NCI-H345 (cell line): Measurements from ENCODE around the gene PIK3R6.
"Not testable (repeated sequence)": the region's sequence is repeated elsewhere in the genome, so short reads cannot be mapped to it uniquely, and the experiment has no call there.

ENCODE experiments used
- DNase-seq: peaks from one replicate; lab custom pipeline; 2025; lab: John Stamatoyannopoulos, UW

The PIK3R6 gene

GRCh38 chr17:8893621-8894201 is 26.2 kb upstream of the PIK3R6 start:
- no peak for DNase-seq

DNA sequence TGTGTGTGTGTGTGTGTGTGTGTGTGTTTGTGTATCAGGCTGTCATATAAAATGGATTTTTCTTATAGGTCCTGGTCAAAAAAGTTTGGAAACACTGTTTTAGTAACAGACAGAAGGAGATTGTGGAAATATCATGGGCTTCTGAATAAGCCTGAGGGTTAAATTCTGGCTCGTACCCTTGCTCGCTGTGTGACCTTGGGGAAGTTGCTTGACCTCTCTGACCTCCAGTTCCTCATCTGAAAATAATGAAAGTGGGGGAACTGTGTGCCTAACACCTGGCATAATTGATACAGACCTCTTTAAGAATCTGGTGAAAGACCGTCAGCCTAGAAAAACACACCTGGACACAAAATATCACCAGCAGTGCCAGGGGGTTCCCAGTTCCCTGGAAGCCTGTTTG is 25.6 kb upstream of the PIK3R6 start:
- DNase-seq, result no peak

DNA sequence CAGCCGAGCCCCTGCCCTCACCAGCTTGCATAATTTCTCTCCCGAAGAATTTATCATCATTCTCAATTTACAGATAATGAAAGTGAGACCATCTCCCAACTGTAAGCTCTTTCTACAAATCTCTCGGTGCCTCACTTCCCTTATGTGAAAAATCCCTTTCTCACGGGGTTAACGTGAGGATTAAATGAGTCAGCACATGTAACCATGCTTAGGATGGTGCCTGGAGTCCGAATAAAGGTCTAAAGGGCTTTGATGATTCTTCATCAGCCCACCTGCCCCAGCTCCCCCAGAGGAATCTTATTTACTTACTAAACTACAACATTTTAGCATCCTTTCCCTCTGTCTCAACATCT is 24.8 kb upstream of the PIK3R6 start:
- no peak for DNase-seq

DNA sequence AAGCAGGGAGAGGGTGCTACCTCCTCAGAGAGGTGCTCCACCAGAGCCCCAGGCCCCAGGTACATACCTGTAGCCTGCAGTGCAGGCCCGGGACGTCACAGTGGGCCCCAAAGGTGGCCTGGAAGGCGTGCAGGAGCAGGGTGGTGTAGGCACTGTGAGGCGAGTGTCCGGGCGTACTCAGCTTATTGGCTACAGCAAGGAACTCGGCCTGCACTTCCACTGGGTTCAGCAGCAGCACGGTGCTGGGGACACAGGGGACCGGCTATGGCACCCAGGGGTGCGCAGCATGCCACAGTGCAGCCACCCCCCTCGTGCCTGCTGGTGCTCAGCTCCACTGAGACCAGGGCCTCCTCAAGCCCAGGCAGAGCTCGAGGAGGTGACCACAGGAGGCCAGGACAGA is 23.2 kb upstream of the PIK3R6 start:
- no peak for DNase-seq

DNA sequence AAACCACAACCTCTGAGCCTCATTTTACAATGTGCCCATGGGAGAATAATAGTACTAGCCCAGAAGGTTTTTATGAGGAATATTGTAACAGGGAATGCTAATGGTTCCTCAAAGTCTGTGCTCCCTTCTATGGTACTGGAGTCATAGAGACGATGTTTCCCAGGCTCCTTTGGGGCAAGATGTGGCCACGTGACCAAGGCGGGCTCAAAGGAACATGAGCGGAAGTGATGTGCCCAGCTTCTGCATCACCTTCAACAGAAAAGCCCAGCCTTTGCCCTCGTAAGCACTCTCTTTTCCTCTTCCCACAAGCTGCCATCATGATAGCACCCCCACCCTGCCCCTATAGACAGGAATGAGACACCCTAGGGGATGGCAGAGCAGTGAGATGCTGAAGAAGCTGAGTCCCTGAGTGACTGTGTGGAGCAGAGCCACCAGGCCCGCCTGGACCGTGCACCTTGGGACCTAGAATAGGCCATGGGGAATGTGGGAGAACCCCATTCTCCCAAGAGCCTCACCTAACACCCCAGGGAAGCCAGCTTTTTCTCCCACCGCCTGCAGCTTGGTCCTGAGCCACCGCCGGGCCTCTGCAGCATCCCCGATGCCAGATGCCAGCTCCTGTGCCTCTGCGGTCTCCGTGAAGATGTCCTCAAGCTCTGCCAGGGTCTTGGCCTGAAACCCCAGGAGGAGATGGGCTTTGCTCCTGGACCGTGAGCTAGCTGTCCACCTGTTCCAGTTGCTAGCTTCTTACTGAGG is 22.2 kb upstream of the PIK3R6 start:
- no peak for DNase-seq

GRCh38 chr17:8888704-8889302 is 21.3 kb upstream of the PIK3R6 start:
- DNase-seq, result no peak

- no peak for DNase-seq
Measured at GRCh38 chr17:8887834-8888703, 20.6 kb upstream of the PIK3R6 start.

- DNase-seq, result peak; percentile 28
Measured at GRCh38 chr17:8887301-8887700, 19.8 kb upstream of the PIK3R6 start.

DNA sequence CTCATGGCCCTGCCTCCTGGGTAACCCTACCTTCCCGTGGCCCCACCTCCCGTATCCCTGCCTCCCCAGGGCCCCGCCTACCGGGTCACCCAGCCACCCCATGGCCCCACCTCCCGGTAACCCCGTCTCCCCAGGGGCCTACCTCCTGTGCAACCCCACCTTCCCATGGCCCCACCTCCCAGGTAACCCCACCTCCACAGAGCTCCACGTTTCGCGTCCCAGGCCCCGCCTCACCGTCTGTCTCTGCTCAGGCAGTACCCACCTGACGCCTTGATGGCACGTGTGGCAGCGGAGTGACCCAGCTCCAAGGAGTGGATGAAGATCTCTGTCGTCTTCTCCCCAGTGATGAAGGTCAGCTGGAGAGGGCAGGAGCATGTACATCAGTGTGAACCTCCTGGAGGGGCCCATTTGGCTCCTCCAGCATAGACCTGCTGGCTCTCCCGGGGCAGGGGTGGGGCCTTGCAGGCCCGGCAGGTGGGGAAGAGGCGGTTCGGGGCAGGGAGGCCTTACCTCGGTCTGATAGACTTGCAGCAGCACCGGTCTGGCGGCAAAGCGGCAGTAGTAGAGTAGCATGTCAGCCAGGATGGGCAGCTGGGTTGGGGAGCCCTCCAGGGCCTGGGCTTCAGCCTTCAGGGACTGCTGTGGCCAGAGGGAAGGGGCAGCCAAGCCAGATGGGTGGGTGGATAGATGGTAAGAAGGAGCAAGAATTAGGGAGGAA is 18.7 kb upstream of the PIK3R6 start:
- DNase-seq, result no peak

DNA sequence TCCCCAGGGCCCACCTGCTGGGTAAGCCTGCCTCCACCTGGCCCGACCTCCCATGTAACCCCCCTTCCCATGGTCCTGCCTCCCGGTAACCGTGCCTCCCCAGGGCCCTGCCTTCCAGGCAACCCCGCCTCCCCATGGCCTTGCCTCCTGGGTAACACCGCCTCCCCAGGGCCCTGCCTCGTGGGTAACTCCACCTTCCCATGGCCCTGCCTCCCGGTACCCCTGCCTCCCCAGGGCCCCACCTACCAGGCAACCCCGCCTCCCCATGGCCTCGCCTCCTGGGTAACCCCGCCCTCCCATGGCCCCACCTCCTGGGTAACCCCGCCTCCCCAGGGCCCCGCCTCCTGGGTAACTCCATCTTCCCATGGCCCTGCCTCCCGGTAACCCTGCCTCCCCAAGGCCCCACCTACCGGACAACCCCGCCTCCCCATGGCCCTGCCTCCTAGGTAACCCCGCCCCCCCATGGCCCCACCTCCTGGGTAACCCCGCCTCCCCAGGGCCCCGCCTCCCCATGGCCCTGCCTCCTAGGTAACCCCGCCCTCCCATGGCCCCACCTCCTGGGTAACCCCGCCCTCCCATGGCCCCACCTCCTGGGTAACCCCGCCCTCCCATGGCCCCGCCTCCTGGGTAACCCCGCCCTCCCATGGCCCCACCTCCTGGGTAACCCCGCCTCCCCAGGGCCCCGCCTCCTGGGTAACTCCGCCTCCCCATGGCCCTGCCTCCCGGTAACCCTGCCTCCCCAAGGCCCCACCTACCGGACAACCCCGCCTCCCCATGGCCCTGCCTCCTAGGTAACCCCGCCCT is 17.9 kb upstream of the PIK3R6 start:
- DNase-seq, result not testable (repeated sequence)

- DNase-seq, result no peak
Measured at GRCh38 chr17:8884336-8884990, 17.0 kb upstream of the PIK3R6 start.

DNA sequence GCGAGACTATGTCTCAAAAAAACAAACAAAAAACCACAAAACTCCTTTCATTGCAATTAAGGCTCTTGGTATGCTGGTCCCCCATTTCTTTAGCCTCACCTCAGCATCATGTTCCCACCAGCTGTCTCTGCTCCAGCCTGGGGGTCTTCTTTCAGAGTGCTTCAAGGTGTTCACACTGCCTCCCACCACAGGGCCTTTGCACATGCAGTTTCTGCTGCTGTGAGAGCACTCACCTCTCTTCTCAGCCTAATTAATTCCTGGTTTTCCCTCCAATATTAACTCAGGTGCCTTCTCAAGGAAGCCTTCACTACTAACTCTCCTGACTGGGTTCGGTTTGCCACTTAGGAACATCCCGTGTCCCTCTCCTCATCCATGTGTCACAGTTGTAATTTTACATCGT is 15.9 kb upstream of the PIK3R6 start:
- DNase-seq, result no peak

DNA sequence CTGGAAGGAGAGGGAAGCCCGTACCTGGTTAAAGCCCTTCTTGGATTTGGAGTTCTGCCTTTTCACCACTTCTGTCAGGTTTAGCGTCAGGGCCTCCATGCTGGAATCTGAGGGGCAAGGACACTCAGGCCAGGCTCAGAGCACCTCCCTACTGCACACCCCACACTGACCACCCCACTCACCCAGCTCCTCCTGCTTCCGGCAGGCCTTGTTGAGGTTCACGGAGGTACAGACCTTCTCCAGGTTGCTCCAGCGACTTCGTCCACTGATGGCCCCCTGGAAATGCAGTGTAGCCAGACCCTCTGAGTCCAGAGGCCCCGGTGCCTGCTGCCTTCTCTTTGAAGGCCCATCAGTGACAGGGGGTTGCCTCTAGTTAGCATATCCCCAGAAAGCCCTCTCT is 14.1 kb upstream of the PIK3R6 start:
- DNase-seq, result no peak

DNA sequence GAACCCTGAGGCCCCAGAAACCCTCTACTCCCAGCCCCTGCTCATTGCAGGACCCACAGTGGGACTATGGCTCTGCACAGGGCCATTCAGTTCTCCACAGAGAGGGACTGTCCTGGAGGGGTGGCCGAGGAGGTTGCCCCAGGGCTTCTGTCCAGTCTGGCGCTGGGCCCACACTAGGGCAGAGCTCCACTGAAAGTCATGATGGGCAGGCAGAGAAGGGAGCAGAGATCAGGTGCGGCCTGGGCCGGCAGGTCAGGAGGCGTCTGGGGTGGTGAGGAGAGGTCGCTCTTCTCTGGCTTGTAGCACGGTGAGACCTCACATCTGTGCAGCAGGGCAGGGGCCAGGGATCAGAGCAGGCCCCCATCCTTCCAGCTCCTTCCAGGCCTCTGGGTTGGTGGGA is 13.0 kb upstream of the PIK3R6 start:
- no peak for DNase-seq

- DNase-seq, result no peak
Measured at GRCh38 chr17:8879410-8879809, 11.9 kb upstream of the PIK3R6 start.

- DNase-seq, result no peak
Measured at GRCh38 chr17:8877984-8878383, 10.5 kb upstream of the PIK3R6 start.

DNA sequence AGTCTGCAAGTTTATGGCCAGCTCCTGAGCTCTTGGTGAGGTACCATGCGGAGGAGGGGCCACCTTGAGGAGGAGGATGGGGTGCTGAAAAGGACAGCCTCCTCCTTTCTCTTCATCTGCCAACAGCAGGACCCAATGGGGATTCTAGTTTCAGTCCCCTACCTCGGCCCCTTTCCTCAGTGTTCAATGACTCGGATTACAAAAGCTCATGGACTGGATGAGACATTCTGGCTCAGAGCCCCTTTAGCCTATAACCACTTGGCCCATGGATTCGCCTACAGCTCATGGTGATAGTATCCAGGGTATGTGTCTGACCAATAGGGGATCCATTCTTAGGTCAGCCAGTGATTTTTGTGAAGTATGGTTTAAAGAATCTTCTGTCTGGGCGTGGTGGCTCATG is 8.5 kb upstream of the PIK3R6 start:
- DNase-seq, result no peak

DNA sequence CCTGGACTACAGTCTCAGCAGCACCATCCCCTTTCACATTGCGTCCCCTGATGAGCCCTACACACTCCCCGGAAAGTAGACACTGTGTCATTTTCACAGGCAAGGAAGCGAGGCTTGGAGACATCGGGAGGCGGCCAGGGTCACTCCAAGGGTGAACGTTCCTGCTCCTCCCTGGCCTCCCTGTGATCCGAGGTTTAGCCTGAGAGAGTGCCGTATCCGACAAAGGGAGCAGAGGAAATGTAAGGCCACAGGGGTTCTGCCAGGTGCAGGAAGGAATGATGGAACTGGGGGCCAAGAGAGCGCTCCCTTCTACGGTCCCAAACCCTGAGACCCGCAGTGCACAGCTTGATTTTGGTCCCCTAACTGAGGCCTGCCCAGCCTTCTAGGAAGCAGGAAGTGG is 8.0 kb upstream of the PIK3R6 start:
- no peak for DNase-seq

DNA sequence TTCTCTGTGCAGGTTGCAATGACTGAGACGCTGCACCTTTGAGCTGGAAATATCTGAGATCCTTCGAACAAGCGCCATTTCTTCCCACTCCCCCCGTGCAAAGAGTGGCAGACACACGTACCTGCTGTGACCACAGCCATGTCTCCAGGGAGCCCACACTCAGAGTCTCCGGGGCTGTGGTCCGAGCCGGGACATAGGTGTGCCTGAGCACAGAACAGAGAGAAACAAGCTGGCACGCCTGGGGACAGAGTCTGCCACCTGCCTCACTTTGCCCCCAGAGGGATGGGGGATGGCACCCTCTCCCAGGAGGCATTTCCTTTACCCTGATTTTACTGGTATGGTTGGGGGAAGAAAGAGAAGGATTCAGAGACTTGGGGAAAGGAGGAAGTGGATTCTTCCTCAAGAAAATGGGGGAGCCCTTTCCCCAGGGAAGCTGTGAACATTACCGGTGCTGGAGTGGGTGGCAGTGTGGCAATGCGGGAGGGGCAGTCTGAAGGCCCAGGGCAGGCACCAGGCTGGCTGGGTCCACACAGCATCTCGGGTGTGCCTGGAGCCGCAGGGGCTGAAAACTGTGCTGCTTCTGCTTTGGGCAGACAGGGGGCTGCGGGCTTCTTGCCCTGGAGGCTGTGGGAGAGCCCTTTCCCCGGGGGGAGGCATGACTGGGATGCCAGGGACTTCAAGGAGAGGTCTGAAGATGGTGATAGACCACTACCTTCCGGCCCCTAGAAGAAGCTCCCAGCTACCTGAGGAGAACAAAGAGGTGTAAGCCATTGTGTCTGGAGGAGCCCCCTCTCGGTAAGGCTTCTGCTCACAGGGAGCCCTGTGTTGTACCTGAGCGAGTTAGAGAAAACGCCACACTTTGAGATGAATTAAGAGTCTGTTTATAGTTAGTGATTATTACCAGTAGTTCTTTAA is 6.6 kb upstream of the PIK3R6 start:
- no peak for DNase-seq
